ENCODE measurements around the gene SOCS6. TPM values are rescaled to one million over a fixed set of nuclear protein-coding genes. Genes with fewer than 3 reads are reported as not detected.

SOCS6 gene
- total RNA-seq, 6 experiments from 2014 or later: 11.7 to 18.0 (median 14.0) TPM

GRCh38 chr18:70301667-70302066 is 12.8 kb downstream of the SOCS6 start:
- Histone ChIP-seq H3K4me1 (peaks cover 0 to 12% (median 6%) of the 10 kb centered on the region in 4 donors), H3K27ac (no peak overlapping the region), H3K27me3 (no peaks in the 10 kb centered on the region), H3K9me3 (no peaks in the 10 kb centered on the region), H3K36me3 (no peaks in the 10 kb centered on the region), H3K4me3 (no peak overlapping the region)
- DNase-seq (no peak), ATAC-seq (no peak)
- WGBS (ENCODE audit: insufficient coverage, low coverage, low lambda C conversion rate, missing lambda C conversion rate): 78% methylated on average over 5 of the region's 5 CpGs
- intact Hi-C loops (cut with DNase I): no loop called here
- no peak for TF ChIP-seq CTCF (IDR thresholded peaks at IDR 0.05)
- no peak for TF ChIP-seq POLR2A (IDR thresholded peaks at IDR 0.05)

GRCh38 chr18:70308555-70309294 is 19.9 kb downstream of the SOCS6 start:
- no peak overlapping the region for H3K27ac ChIP-seq
- ATAC-seq (no peak), DNase-seq (no peak)
- peaks cover 0 to 7% (median 0%) of the 10 kb centered on the region in 4 donors for H3K4me1 ChIP-seq
- no peak overlapping the region for H3K4me3 ChIP-seq
- intact Hi-C loops (cut with DNase I): no loop called here
- no peaks in the 10 kb centered on the region for H3K9me3 ChIP-seq
- 94% methylated on average over 1 of the region's 1 CpG for WGBS (ENCODE audit: insufficient coverage, low coverage, low lambda C conversion rate, missing lambda C conversion rate)
- no peaks in the 10 kb centered on the region for H3K36me3 ChIP-seq
- no peak for TF ChIP-seq POLR2A (IDR thresholded peaks at IDR 0.05)
- no peak for TF ChIP-seq CTCF (IDR thresholded peaks at IDR 0.05)
- H3K27me3 ChIP-seq: no peaks in the 10 kb centered on the region

GRCh38 chr18:70310560-70311320 is 21.9 kb downstream of the SOCS6 start:
- WGBS (ENCODE audit: insufficient coverage, low coverage, low lambda C conversion rate, missing lambda C conversion rate): 86% methylated on average over 6 of the region's 6 CpGs
- no peak for TF ChIP-seq CTCF (IDR thresholded peaks at IDR 0.05)
- no peak for TF ChIP-seq POLR2A (IDR thresholded peaks at IDR 0.05)
- H3K4me1 ChIP-seq: peaks cover 0 to 26% (median 0%) of the 10 kb centered on the region in 4 donors
- ATAC-seq (no peak), DNase-seq (no peak)
- H3K27ac ChIP-seq: no peak overlapping the region
- no peaks in the 10 kb centered on the region for H3K27me3 ChIP-seq
- intact Hi-C loops (cut with DNase I): no loop called here
- H3K9me3 ChIP-seq: no peaks in the 10 kb centered on the region
- H3K4me3 ChIP-seq: no peak overlapping the region
- H3K36me3 ChIP-seq: no peaks in the 10 kb centered on the region

GRCh38 chr18:70311726-70312125 is 22.9 kb downstream of the SOCS6 start:
- ATAC-seq (no peak), DNase-seq (no peak)
- WGBS (ENCODE audit: insufficient coverage, low coverage, low lambda C conversion rate, missing lambda C conversion rate): 63% methylated on average over 2 of the region's 2 CpGs
- Histone ChIP-seq H3K4me3 (no peak overlapping the region), H3K9me3 (no peaks in the 10 kb centered on the region), H3K27ac (no peak overlapping the region), H3K4me1 (peaks cover 0 to 30% (median 3%) of the 10 kb centered on the region in 4 donors), H3K27me3 (no peaks in the 10 kb centered on the region), H3K36me3 (no peaks in the 10 kb centered on the region)
- intact Hi-C loops (cut with DNase I): no loop called here
- TF ChIP-seq CTCF (IDR thresholded peaks at IDR 0.05) (no peak), POLR2A (IDR thresholded peaks at IDR 0.05) (no peak)
